Adrenal gland (tissue), 5 donors: Measurements from ENCODE around the gene PHC1.

Source experiments
- CTCF ChIP-seq, 6 experiments: fragments of 450-650 bp in 4 of 6; fragments of 200-600 bp in 2 of 6; sonication (generic) in 1 of 6; IDR thresholded peaks; 1 replicate in 5 of 6; 2 replicates in 1 of 6; pipeline versions ENCODE4 v1.5.1 to v1.8.0; 2016 to 2021; ENCODE audit warnings: antibody characterized with exemption in 6 of 6, mild to moderate bottlenecking in 2 of 6, moderate library complexity in 1 of 6
- POLR2A ChIP-seq, 2 donors: fragments of 450-650 bp; IDR thresholded peaks; one replicate each; pipeline ENCODE4 v1.6.1; 2017; ENCODE audit warnings: antibody characterized with exemption in 2 of 2, mild to moderate bottlenecking in 2 of 2, moderate library complexity in 1 of 2
- donor health status: DM: no; HTN: no; CAD: no.

- TF ChIP-seq CTCF (IDR thresholded peaks at IDR 0.05), result no peak
- no peak for TF ChIP-seq POLR2A (IDR thresholded peaks at IDR 0.05)
Observed at GRCh38 chr12:8969861-8970411, 55.6 kb downstream of the PHC1 start.
